OCI-LY1 (cell line): Measurements from ENCODE around the gene MIER3.

Source experiments
- H2AFZ ChIP-seq: fragments of 200-600 bp; sonication (generic), shearing (Covaris generic); 2 replicates; pipeline ENCODE4 v1.6.0; 2014; ENCODE audit warnings: antibody characterized with exemption, mild to moderate bottlenecking, low read length
- H3F3A ChIP-seq: fragments of 200-600 bp; sonication (generic), shearing (Covaris generic); 2 replicates; pipeline ENCODE4 v1.6.0; 2014; ENCODE audit warnings: mild to moderate bottlenecking, antibody characterized with exemption, low read length, moderate library complexity; ENCODE audit not compliant: insufficient read depth
- H3K27ac ChIP-seq: fragments of 200-600 bp; sonication (generic); 2 replicates; pipeline ENCODE4 v1.5.1; 2014; ENCODE audit warnings: low read length, mixed run types, mild to moderate bottlenecking, low read depth; ENCODE audit not compliant: poor library complexity, severe bottlenecking
- H3K27me3 ChIP-seq: fragments of 200-600 bp; sonication (generic); 2 replicates; pipeline ENCODE4 v1.6.0; 2014; ENCODE audit warnings: antibody characterized with exemption, mild to moderate bottlenecking, low read length, moderate library complexity; ENCODE audit not compliant: insufficient read depth
- H3K36me3 ChIP-seq: fragments of 200-600 bp; sonication (generic); 2 replicates; pipeline ENCODE4 v1.6.1; 2014; ENCODE audit warnings: mild to moderate bottlenecking, antibody characterized with exemption, low read length, moderate library complexity, mixed read lengths; ENCODE audit not compliant: insufficient read depth
- H3K4me1 ChIP-seq: fragments of 200-600 bp; sonication (generic); 2 replicates; pipeline ENCODE4 v1.5.1; 2014; ENCODE audit warnings: mild to moderate bottlenecking, low read length, moderate library complexity; ENCODE audit not compliant: insufficient read depth, severe bottlenecking
- H3K4me2 ChIP-seq: fragments of 200-600 bp; sonication (generic), shearing (Covaris generic); 2 replicates; pipeline ENCODE4 v1.6.1; 2014; ENCODE audit warnings: low read length
- H3K4me3 ChIP-seq: fragments of 200-600 bp; sonication (generic); 2 replicates; pipeline ENCODE4 v1.5.1; 2014; ENCODE audit warnings: low read length, low read depth, mild to moderate bottlenecking, mixed read lengths; ENCODE audit not compliant: poor library complexity, severe bottlenecking
- H3K79me2 ChIP-seq: fragments of 200-600 bp; shearing (Covaris generic); 2 replicates; pipeline ENCODE4 v1.6.1; 2016; ENCODE audit warnings: mixed run types, low read length, mixed read lengths; ENCODE audit not compliant: insufficient read depth
- H3K9ac ChIP-seq: fragments of 200-600 bp; sonication (generic), shearing (Covaris generic); 2 replicates; pipeline ENCODE4 v1.6.1; 2014; ENCODE audit warnings: mild to moderate bottlenecking, low read length, mixed read lengths
- H3K9me2 ChIP-seq: fragments of 200-600 bp; sonication (generic), shearing (Covaris generic); 2 replicates; pipeline ENCODE4 v1.6.1; 2014; ENCODE audit warnings: low read depth, mild to moderate bottlenecking, low read length, mixed read lengths
- H3K9me3 ChIP-seq: fragments of 200-600 bp; shearing (Covaris generic); 2 replicates; pipeline ENCODE4 v1.6.1; 2014; ENCODE audit warnings: low read length, mixed read lengths
- H4K20me1 ChIP-seq: fragments of 200-600 bp; sonication (generic), shearing (Covaris generic); 2 replicates; pipeline ENCODE4 v1.6.0; 2016; ENCODE audit warnings: mild to moderate bottlenecking, low read length; ENCODE audit not compliant: insufficient read depth
- EZH2 ChIP-seq: fragments of 200-600 bp; sonication (generic), shearing (Covaris generic); IDR thresholded peaks from 2 replicates; pipeline ENCODE4 v1.8.0; 2017; ENCODE audit warnings: borderline replicate concordance, mixed run types, mild to moderate bottlenecking, antibody characterized with exemption, low read length, moderate library complexity, mixed read lengths
- TF ChIP-seq, protein P1 (sequence below): fragments of 200-600 bp; sonication (generic), shearing (Covaris generic); IDR thresholded peaks from 2 replicates; pipeline ENCODE4 v1.5.1; 2017; ENCODE audit warnings: mild to moderate bottlenecking, antibody characterized with exemption, low read length, moderate library complexity, mixed read lengths

MIER3 gene

DNA sequence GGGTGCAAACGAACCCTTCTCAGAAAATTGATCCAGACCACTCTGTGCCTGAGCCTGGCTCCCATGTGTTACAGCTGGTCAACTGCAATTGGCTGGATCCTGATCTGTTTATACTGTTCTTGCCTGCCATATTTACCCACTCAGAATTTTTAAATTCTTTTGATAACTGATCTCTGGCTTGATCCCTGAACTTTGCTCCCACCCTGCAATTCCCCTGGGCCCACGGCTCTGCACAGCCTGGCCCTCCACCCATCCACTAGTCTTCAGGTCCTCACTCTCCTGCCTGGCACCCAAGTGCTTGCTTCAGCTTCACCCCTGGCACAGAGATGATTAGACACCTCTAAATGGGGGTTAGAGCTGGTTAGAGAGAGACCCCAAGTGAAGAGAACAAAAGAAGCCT lies 25.9 kb upstream of the MIER3 start:
- Histone ChIP-seq H3K4me3 (no peak overlapping the region), H3K27me3 (no peaks in the 10 kb centered on the region; the same call in 1 of the 2 replicates), H3K9me3 (no peaks in the 10 kb centered on the region), H3K36me3 (no peaks in the 10 kb centered on the region), H3K9ac (no peak overlapping the region), H3K27ac (no peak overlapping the region), H2AFZ (no peak overlapping the region), H3K79me2 (no peaks in the 10 kb centered on the region), H3K4me2 (no peak overlapping the region), H3K4me1 (no peaks in the 10 kb centered on the region), H4K20me1 (no peaks in the 10 kb centered on the region), H3K9me2 (no peaks in the 10 kb centered on the region), H3F3A (no peaks in the 10 kb centered on the region)
- TF ChIP-seq EZH2 = no peak

DNA sequence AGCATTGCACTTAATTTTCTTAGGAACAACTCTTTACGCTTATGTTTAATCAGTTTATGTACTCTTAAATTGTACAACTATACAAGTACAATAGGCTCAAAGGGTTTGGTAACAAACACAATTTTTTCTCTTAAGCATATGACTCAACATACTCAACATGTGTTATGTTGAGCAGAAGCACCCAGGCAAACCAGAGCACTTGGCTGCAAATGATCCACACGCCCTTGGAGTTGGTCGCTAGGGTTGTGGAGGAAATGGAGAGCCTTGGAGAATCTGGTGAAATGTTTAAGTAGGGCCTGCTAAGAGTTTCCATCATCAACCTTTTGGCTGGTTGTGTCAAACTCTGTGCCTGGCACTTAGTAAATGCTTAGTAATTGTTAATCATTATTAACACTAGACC lies 25.1 kb upstream of the MIER3 start:
- H4K20me1 ChIP-seq = no peaks in the 10 kb centered on the region
- no peaks in the 10 kb centered on the region for H3K4me1 ChIP-seq
- no peak overlapping the region for H3K9ac ChIP-seq
- H3F3A ChIP-seq = no peaks in the 10 kb centered on the region
- H3K36me3 ChIP-seq = no peaks in the 10 kb centered on the region
- H3K9me2 ChIP-seq = no peaks in the 10 kb centered on the region
- H3K4me3 ChIP-seq = no peak overlapping the region
- H3K79me2 ChIP-seq = no peaks in the 10 kb centered on the region
- H3K27me3 ChIP-seq = no peaks in the 10 kb centered on the region; the same call in 1 of the 2 replicates
- H3K27ac ChIP-seq = no peak overlapping the region
- TF ChIP-seq, protein P1, sequence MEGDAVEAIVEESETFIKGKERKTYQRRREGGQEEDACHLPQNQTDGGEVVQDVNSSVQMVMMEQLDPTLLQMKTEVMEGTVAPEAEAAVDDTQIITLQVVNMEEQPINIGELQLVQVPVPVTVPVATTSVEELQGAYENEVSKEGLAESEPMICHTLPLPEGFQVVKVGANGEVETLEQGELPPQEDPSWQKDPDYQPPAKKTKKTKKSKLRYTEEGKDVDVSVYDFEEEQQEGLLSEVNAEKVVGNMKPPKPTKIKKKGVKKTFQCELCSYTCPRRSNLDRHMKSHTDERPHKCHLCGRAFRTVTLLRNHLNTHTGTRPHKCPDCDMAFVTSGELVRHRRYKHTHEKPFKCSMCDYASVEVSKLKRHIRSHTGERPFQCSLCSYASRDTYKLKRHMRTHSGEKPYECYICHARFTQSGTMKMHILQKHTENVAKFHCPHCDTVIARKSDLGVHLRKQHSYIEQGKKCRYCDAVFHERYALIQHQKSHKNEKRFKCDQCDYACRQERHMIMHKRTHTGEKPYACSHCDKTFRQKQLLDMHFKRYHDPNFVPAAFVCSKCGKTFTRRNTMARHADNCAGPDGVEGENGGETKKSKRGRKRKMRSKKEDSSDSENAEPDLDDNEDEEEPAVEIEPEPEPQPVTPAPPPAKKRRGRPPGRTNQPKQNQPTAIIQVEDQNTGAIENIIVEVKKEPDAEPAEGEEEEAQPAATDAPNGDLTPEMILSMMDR = no peak
- no peak for TF ChIP-seq EZH2
- no peaks in the 10 kb centered on the region for H3K9me3 ChIP-seq
- H3K4me2 ChIP-seq = no peak overlapping the region
- no peak overlapping the region for H2AFZ ChIP-seq

DNA sequence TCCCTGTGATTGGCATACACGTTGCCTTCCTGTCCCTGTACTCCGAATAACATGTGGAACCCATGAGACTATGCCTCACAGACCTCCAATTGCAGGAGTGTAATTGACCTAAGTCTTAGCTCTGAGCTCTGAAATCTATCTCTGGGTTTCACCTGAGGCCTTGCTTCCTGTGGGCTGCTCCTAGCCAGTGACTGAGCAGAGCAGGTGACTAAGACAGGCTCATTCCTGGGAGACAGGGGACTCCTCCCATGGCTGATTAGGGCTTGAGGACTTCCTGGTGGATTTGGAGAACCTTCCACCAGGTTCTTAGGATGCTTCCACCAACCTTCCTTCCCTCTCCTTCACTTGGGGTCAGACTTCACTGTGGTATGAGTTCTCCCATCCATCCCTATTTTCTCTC lies 22.3 kb upstream of the MIER3 start:
- TF ChIP-seq EZH2 = no peak
- TF ChIP-seq, protein P1 = no peak
- Histone ChIP-seq H3K9me2 (no peaks in the 10 kb centered on the region), H3K36me3 (no peaks in the 10 kb centered on the region), H3K9me3 (no peaks in the 10 kb centered on the region), H4K20me1 (no peaks in the 10 kb centered on the region), H3K4me1 (no peaks in the 10 kb centered on the region), H2AFZ (no peak overlapping the region), H3K27me3 (no peaks in the 10 kb centered on the region; the same call in 1 of the 2 replicates), H3K9ac (no peak overlapping the region), H3K4me3 (no peak overlapping the region), H3F3A (no peaks in the 10 kb centered on the region), H3K27ac (no peak overlapping the region), H3K79me2 (no peaks in the 10 kb centered on the region), H3K4me2 (no peak overlapping the region)

DNA sequence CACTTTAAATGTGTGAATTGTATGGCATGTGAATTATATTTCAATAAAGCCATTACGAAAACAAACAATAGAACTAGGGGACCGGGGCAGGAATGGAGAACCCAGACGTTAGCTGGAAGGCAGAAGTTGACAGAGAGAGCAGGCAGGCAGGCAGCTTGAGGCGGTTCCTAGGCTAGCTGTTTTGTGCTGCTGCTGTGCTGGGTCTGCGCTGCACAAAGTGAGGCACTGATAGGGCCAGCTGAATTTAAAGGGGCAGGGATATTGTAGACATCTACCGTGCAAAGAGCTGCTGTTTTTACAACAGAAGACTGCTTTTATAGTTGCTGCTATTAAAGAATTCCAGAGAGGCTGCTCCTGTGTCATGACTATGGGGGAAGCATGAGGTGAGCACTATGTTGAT lies 21.6 kb upstream of the MIER3 start:
- Histone ChIP-seq H3K9me3 (no peaks in the 10 kb centered on the region), H3K4me2 (no peak overlapping the region), H3K27me3 (no peaks in the 10 kb centered on the region; the same call in 1 of the 2 replicates), H3K9me2 (no peaks in the 10 kb centered on the region), H3K4me3 (no peak overlapping the region), H3K36me3 (no peaks in the 10 kb centered on the region), H3K4me1 (no peaks in the 10 kb centered on the region), H2AFZ (no peak overlapping the region), H3K27ac (no peak overlapping the region), H3K9ac (no peak overlapping the region), H4K20me1 (no peaks in the 10 kb centered on the region), H3F3A (no peaks in the 10 kb centered on the region), H3K79me2 (no peaks in the 10 kb centered on the region)
- TF ChIP-seq, protein P1 = no peak
- TF ChIP-seq EZH2 = no peak
